Left ventricle myocardium superior (tissue), 1 donor: ENCODE results near the gene MED31. TPM values are rescaled to one million over a fixed set of nuclear protein-coding genes. Genes with fewer than 3 reads are reported as not detected.
"Not testable (repeated sequence)": the region's sequence is repeated elsewhere in the genome, so short reads cannot be mapped to it uniquely, and the experiment has no call there.

Source experiments
- ATAC-seq: fragments of 200-7000 bp; cut with Tn5 transposase; one replicate; pipeline ENCODE4 v1.9.1; 2020; ENCODE audit warnings: mild to moderate bottlenecking, moderate library complexity
- DNase-seq: peaks from one replicate; pipeline ENCODE4 v3.0.0-alpha.2; 2020
- intact Hi-C: fragments of 100-400 bp; cut with micrococcal nuclease; formaldehyde crosslinking; loops from one replicate; pipeline ENCODE4 v1.11.0; 2022
- total RNA-seq: library from RNA; stranded (reverse); fragmentation: NEBNext Ultra II Directional; extraction: Animal tissue kit (Norgen Biotek cat#: 25700); gene quantifications from one replicate; pipeline ENCODE4 v1.2.1, GENCODE V29; 2021
- donor health status: DM: no; HTN: yes; CAD: no; lungs with severe emphysema.

MED31 gene
- total RNA-seq, 1 donor from 2014 or later: 14.3 TPM

DNA sequence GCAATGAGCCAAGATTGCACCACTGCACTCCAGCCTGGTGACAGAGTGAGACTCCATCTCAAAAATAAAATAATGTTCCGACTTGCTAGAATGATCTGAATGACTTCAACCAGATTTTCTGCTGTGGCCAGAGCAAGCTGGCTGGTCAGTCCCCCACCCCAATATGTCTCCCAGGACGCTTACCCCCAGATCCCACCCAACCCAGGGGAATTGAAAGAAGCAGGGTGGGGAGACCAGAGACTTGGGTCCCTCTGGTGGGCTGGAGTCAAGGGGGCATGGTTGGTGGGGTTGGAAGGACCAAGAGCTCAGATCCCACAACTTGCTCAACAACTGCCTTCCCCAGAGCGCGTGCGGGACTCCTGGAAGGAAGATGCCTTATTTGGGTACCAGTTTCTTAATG lies 7.0 kb upstream of the MED31 start:
- intact Hi-C loops, ATAC-seq, DNase-seq: not testable (repeated sequence)

- no peak for ATAC-seq
- intact Hi-C loops: no loop called here
Measured at GRCh38 chr17:6657633-6658287, 6.4 kb upstream of the MED31 start.

DNA sequence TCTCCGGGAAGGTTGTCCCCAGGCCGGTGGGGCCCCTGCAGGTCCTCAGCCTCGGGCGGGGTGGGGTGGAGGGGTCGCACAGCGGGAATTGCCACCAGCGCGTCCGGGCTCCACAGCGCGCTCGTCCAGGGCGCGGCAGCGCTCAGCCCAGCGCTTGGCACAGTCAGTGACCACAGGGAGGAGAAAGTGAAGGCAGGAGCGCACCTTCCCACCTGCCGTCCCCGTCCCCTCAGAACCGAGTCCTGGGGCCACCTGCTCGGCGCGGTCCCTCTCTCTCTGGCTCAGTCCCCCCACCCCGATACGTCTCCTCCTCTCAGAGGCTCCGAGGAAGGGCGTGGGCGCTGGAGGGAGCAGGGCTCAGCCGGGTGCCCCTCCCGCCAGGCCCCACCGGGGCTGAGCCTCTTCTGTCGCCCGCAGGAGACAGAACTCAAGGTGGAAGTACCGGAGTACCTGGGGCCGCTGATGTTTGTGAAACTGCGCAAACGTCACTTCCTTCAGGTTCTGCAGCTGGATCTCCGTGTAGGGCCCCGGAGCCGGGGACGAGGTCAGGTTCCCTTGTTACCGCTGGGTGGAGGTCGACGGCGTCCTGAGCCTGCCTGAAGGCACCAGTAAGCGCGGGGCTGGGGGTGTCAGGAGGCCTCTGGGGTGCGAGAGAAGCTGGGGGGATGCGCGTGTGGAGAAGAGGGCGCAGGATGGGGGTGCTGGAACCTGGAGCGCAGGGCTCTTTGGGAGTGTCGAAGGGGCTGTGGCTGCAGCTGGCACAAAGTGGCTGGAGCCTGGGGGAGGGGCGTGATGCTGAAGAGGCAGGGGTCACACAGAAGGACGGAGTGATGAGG lies 5.6 kb upstream of the MED31 start:
- intact Hi-C loops, DNase-seq, ATAC-seq: not testable (repeated sequence)

More at GRCh38 chr17:6657633-6658287, 6.4 kb upstream of the MED31 start:
- no peak for DNase-seq

DNA sequence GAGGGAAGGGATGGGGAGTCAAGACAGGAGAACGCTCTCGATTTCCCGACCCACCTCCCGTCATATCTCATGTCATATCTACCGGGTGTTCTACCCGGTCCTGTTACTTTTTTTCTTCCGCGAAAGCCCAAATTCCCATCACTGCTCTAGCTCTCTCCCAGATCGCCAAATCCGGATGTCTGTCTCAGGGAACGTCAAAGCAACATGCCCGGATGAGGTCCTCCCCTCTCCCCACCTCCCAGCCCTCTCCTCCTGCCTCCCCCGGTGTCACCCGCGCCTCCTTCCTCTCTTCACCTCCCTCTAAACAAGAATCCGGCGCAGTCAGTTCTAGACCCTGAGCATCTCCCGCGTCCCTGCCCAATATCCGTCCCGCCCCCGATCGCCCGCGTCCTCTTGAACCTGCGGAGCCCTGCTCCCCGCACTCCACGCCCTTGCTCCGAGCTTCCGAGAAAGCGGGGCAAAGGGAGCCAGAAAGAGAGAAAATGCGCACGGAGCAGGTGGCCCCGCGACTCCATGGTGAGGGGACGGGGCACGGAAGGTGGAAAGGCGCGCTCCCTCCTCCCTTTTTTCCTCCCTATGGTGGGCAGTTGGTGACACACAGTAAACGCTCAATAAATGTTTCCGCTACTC lies 4.4 kb upstream of the MED31 start:
- ATAC-seq, intact Hi-C loops, DNase-seq: not testable (repeated sequence)

DNA sequence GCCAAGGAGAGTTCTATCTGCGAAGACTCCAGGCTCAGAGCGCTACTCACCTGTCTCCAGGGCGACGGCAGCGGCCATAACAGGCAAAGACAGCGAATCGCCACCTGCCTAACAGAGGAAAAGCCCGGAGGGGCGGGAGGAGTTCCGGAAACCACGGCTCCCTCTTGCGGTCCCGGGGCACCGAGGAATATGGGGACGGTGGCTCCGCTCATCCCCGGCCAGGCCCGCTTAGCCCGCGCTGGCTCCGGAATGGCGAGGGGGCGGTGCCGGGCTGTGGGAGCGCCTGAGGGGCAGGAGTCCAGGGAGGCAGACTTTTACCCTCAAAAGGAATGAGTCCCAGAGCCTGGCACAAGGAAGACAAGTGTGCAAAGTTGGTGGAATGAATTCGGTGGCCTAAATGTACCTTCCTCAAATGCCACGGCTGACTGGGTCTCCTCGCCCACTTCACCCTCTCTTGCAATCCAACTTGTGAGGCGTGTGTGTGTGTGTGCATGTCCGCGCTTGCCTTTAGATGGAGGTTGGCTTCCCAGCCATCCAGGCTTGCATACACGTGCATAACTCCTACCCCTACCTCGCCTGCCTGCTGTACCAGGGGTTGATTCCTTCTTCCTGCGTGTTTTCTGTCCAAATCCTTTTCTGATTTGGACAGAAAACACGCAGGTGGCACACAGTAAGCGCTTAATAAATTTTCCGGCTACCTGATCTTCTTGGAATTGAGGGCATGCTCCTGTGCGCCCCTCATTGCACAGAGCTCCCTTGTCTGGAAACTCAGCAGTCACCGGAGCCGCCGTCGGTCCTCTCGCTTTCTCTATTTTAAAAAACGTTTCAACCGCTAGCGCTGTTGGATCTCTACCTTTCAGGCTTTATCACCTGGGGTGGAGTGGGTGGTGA lies 3.7 kb upstream of the MED31 start:
- peak; percentile 43 for DNase-seq
- intact Hi-C loops: no loop called here
- ATAC-seq: no peak

- intact Hi-C loops: no loop called here
- no peak for ATAC-seq
- DNase-seq: no peak
Measured at GRCh38 chr17:6651919-6652452, 581 bp upstream of the MED31 start.

- no peak for ATAC-seq
- intact Hi-C loops: no loop called here
- DNase-seq: no peak
Measured at GRCh38 chr17:6648181-6648580, 3.2 kb downstream of the MED31 start.

GRCh38 chr17:6643451-6644125 lies 7.8 kb downstream of the MED31 start:
- ATAC-seq: no peak
- intact Hi-C loops: no loop called here
- no peak for DNase-seq

DNA sequence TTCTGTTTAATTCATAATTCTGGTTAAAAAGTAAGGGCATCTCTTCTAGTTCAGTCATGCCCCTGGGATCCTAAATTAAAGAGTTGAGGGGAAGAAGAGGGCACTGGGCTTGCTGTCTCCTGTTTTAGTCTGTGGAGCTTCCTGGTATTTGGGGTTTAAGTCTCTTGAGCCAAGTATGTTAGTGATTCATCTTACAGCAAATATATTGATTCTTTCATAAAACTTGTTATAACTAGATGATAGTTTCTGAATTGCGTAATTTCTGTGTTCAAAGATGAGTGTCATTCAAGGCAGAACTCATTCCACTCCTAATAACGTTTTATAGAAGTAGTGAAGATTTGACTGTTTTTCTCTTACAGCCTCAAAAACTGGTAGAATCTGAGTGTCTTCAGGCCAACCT lies 8.8 kb downstream of the MED31 start:
- ATAC-seq (no peak), DNase-seq (no peak)
- intact Hi-C loops: no loop called here

DNA sequence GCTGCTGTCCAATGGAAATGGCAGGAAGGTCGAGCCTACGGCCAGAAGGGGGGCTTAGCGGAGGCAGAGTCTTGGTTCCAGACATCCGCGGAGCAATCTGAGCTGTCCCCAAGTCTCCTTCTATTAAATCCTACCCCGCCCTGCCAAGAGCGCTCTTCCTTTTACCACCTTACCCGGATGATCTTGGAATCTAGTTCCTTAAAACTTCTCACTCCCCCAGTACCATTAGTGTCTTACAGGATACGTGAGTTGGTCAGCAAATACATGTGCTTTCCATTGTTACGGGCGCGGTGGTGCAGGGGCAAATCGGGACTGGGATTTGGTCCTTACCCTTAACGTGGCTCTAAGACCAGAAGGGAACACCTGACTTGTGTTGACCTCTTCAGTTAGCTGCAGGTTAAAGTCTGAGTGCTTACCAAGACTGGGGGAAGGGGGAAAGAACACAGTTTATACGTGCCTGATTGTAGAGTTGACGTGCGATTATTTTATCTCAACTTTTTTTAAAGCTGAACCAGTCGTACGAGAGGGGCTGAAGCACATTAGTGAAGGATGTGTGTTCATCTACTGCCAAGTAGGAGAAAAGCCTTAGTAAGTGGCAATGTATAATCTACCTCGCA lies 10.1 kb downstream of the MED31 start:
- DNase-seq (no peak), ATAC-seq (peak; percentile 7)
- intact Hi-C loops: no loop called here

- intact Hi-C loops: no loop called here
- DNase-seq: peak; percentile 96
- peak; percentile 98 for ATAC-seq
Measured at GRCh38 chr17:6640536-6641246, 10.7 kb downstream of the MED31 start, which contains the start of the genes KIAA0753 and TXNDC17. Gene KIAA0753, minus strand, starts transcription at chr17:6640711. Its CDS starts 5,608 bp downstream, at chr17:6635103. Gene TXNDC17, plus strand, starts transcription at chr17:6641060. Its CDS starts 23 bp downstream, at chr17:6641083.

- intact Hi-C loops: no loop called here
- DNase-seq (peak; percentile 53), ATAC-seq (peak; percentile 49)
Measured at GRCh38 chr17:6639586-6640535, 11.5 kb downstream of the MED31 start.

- no peak for DNase-seq
- intact Hi-C loops: no loop called here
- no peak for ATAC-seq
Measured at GRCh38 chr17:6639014-6639585, 12.3 kb downstream of the MED31 start.

- no peak for DNase-seq
- no peak for ATAC-seq
- intact Hi-C loops: no loop called here
Measured at GRCh38 chr17:6638046-6638908, 13.1 kb downstream of the MED31 start.

DNA sequence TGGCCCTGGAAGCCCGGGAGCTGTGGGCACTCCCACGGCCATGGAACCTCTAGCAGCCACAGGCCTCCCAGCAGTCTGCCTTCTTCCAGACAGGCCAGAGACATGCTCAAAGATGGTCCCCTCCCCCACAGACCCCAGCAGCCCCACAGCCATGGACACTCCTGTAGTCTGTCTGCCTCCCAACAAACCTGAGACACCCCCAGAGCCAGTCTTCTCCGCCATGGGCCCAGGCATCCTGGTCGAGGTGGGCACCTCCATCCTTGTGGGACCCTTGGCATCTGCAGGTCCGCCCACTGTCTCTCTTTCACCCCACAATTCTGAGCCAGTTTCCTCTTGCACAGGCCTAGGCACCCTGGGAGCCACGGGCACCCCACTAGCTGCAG lies 14.0 kb downstream of the MED31 start:
- DNase-seq: no peak
- no peak for ATAC-seq
- intact Hi-C loops: no loop called here
